Activated CD4-positive, alpha-beta T cell treated with anti-CD3 and anti-CD28 coated beads for 1 hour (primary cell): ENCODE measurements around the gene HIVEP3.

ENCODE experiments used
- DNase-seq: peaks from one replicate; pipeline ENCODE4 v3.0.0-alpha.2; 2020

Gene HIVEP3

GRCh38 chr1:41809692-41810091 is 109.0 kb downstream of the HIVEP3 start:
- no peak for DNase-seq

GRCh38 chr1:41807390-41807789 is 111.3 kb downstream of the HIVEP3 start:
- no peak for DNase-seq

- peak; percentile 24 for DNase-seq
Observed at GRCh38 chr1:41806472-41807155, 112.1 kb downstream of the HIVEP3 start.

- DNase-seq: no peak
Observed at GRCh38 chr1:41805771-41806471, 112.8 kb downstream of the HIVEP3 start.

GRCh38 chr1:41804176-41804575 is 114.5 kb downstream of the HIVEP3 start:
- DNase-seq: no peak

- DNase-seq: no peak
Observed at GRCh38 chr1:41803656-41804055, 115.1 kb downstream of the HIVEP3 start.

- DNase-seq: no peak
Observed at GRCh38 chr1:41802532-41803501, 115.9 kb downstream of the HIVEP3 start.

- no peak for DNase-seq
Observed at GRCh38 chr1:41800311-41800829, 118.4 kb downstream of the HIVEP3 start.

- no peak for DNase-seq
Observed at GRCh38 chr1:41799723-41800122, 119.0 kb downstream of the HIVEP3 start.

GRCh38 chr1:41799205-41799604 is 119.5 kb downstream of the HIVEP3 start:
- no peak for DNase-seq

- no peak for DNase-seq
Observed at GRCh38 chr1:41795205-41795762, 123.4 kb downstream of the HIVEP3 start.

GRCh38 chr1:41794031-41794430 is 124.7 kb downstream of the HIVEP3 start:
- no peak for DNase-seq

- no peak for DNase-seq
Observed at GRCh38 chr1:41792485-41792770, 126.3 kb downstream of the HIVEP3 start.

- DNase-seq: no peak
Observed at GRCh38 chr1:41791667-41792484, 126.8 kb downstream of the HIVEP3 start.

- DNase-seq: no peak
Observed at GRCh38 chr1:41790351-41790750, 128.4 kb downstream of the HIVEP3 start.

- no peak for DNase-seq
Observed at GRCh38 chr1:41789661-41790330, 128.9 kb downstream of the HIVEP3 start.

GRCh38 chr1:41788427-41788826 is 130.3 kb downstream of the HIVEP3 start:
- no peak for DNase-seq

GRCh38 chr1:41784531-41785274 is 134.0 kb downstream of the HIVEP3 start:
- no peak for DNase-seq

GRCh38 chr1:41783189-41783639 is 135.5 kb downstream of the HIVEP3 start:
- no peak for DNase-seq

- no peak for DNase-seq
Observed at GRCh38 chr1:41780916-41781315, 137.8 kb downstream of the HIVEP3 start.

- no peak for DNase-seq
Observed at GRCh38 chr1:41780322-41780721, 138.4 kb downstream of the HIVEP3 start.
